K562 (cell line): Measurements from ENCODE around the gene G6PC1. TPM values are rescaled to one million over a fixed set of nuclear protein-coding genes. Genes with fewer than 3 reads are reported as not detected.

Source experiments
- CBX5 ChIP-seq: IDR thresholded peaks from 2 replicates; pipeline ENCODE4 v1.6.1; 2014; ENCODE audit warnings: low read depth, borderline replicate concordance
- CCNT2 ChIP-seq: IDR thresholded peaks from 2 replicates; pipeline ENCODE4 v1.6.1; 2011; ENCODE audit warnings: borderline replicate concordance, low read depth, mild to moderate bottlenecking, moderate library complexity, mixed read lengths, low read length; ENCODE audit not compliant: insufficient read length; ENCODE audit errors: extremely low read depth
- CREM ChIP-seq: IDR thresholded peaks from 2 replicates; pipeline ENCODE4 v1.6.1; 2014; ENCODE audit warnings: antibody characterized with exemption, low read depth
- DDX20 ChIP-seq: fragments of 450-650 bp; IDR thresholded peaks from 2 replicates; pipeline ENCODE4 v1.6.1; 2016; ENCODE audit warnings: missing genetic modification characterization, low read depth, mild to moderate bottlenecking, missing compliant biosample characterization, moderate library complexity
- E2F6 ChIP-seq, 2 experiments: IDR thresholded peaks; 2 replicates each; pipeline ENCODE4 v1.6.1; 2011; ENCODE audit warnings: borderline replicate concordance in 1 of 2, control low read depth in 1 of 2, low read depth in 1 of 2, low read length in 1 of 2, mild to moderate bottlenecking in 1 of 2, mixed read lengths in 1 of 2, moderate library complexity in 1 of 2; ENCODE audit not compliant: insufficient read depth in 1 of 2, insufficient read length in 1 of 2, poor library complexity in 1 of 2, severe bottlenecking in 1 of 2; ENCODE audit errors: extremely low read depth in 1 of 2
- E2F8 ChIP-seq: fragments of 450-650 bp; IDR thresholded peaks from 2 replicates; pipeline ENCODE4 v1.7.1; 2018; ENCODE audit warnings: mild to moderate bottlenecking, low read depth; ENCODE audit not compliant: partially characterized antibody
- ETV6 ChIP-seq, 3 experiments: fragments of 150-350 bp in 1 of 3; sonication (generic) in 1 of 3; formaldehyde crosslinking in 1 of 3; IDR thresholded peaks; 2 replicates each; pipeline versions ENCODE4 v1.6.1 to v1.8.0; 2014 to 2022; ENCODE audit warnings: borderline replicate concordance in 2 of 3, low read depth in 2 of 3, antibody characterized with exemption in 1 of 3, low read length in 1 of 3, mild to moderate bottlenecking in 1 of 3, missing genetic modification reagents in 1 of 3
- GABPB1 ChIP-seq: sonication (generic); formaldehyde crosslinking; IDR thresholded peaks from 2 replicates; pipeline ENCODE4 v1.8.0; 2022; ENCODE audit warnings: mild to moderate bottlenecking, missing genetic modification reagents
- HOMEZ ChIP-seq: fragments of 250-450 bp; sonication (Bioruptor Pico); IDR thresholded peaks from 2 replicates; pipeline ENCODE4 v1.4.0; 2020; ENCODE audit warnings: mild to moderate bottlenecking, moderate library complexity
- PHF21A ChIP-seq: fragments of 450-650 bp; IDR thresholded peaks from 2 replicates; pipeline ENCODE4 v1.6.1; 2017; ENCODE audit warnings: low read depth, borderline replicate concordance
- POLR2A ChIP-seq: fragments of 450-650 bp; conservative IDR thresholded peaks from 2 replicates; pipeline ENCODE4 v1.6.1; 2016
- RHOXF2B ChIP-seq: fragments of 250-450 bp; sonication (Bioruptor Pico); conservative IDR thresholded peaks from 2 replicates; pipeline ENCODE4 v1.5.1; 2021
- SIN3B ChIP-seq: fragments of 450-650 bp; IDR thresholded peaks from 2 replicates; pipeline ENCODE4 v1.6.1; 2017; ENCODE audit warnings: low read depth, mild to moderate bottlenecking, moderate library complexity
- SMARCC2 ChIP-seq: fragments of 450-650 bp; IDR thresholded peaks from 2 replicates; pipeline ENCODE4 v1.6.1; 2017; ENCODE audit warnings: antibody characterized with exemption, moderate library complexity, mild to moderate bottlenecking, low read depth
- TSC22D4 ChIP-seq: fragments of 450-650 bp; IDR thresholded peaks from 2 replicates; pipeline ENCODE4 v1.6.1; 2016; ENCODE audit warnings: missing genetic modification characterization, missing biosample characterization, control low read depth
- TSHZ1 ChIP-seq: fragments of 250-450 bp; sonication (Bioruptor Pico); IDR thresholded peaks from 2 replicates; pipeline ENCODE4 v1.4.0; 2020; ENCODE audit warnings: mild to moderate bottlenecking, moderate library complexity
- ZNF282 ChIP-seq: sonication (generic); formaldehyde crosslinking; IDR thresholded peaks from 2 replicates; pipeline ENCODE4 v1.8.1; 2023; ENCODE audit warnings: missing genetic modification reagents
- ZNF551 ChIP-seq: fragments of 250-450 bp; sonication (Bioruptor Pico); IDR thresholded peaks from 2 replicates; pipeline ENCODE4 v1.5.0; 2021; ENCODE audit warnings: mild to moderate bottlenecking, moderate library complexity
- polyA plus RNA-seq, 8 experiments: library from polyadenylated mRNA; depleted of rRNA in 4 of 8; stranded (reverse) in 5 of 8; unstranded in 3 of 8; fragments of >200 nt; fragmentation: Nextera tagmentation in 2 of 8; fragmentation: Illumina TruSeq in 1 of 8; extraction: Ambion mirVana in 2 of 8; extraction: Trizol in 1 of 8; gene quantifications; 2 replicates each; pipeline versions ENCODE4 v1.2.1 to v1.2.3, GENCODE V29; 2011 to 2014; ENCODE audit warnings: inconsistent platforms in 1 of 8, missing spikeins in 1 of 8
- total RNA-seq, 7 experiments: library from RNA; depleted of rRNA in 6 of 7; stranded (reverse); fragments of >200 nt in 6 of 7; fragmentation: Illumina TruSeq in 2 of 7; extraction: Trizol in 2 of 7; gene quantifications; 2 replicates each; pipeline versions ENCODE4 v1.2.1 to v1.2.3, GENCODE V29; 2011 to 2021; ENCODE audit warnings: low replicate concordance in 1 of 7

Gene G6PC1
- total and polyA plus RNA-seq, 9 of the 15 experiments (the other 6 are each of a cell fraction or from before 2014, with no cell fraction given) = not detected

GRCh38 chr17:42928714-42929496 lies 28.3 kb downstream of the G6PC1 start (continued):
- TF ChIP-seq PHF21A (no peak), HOMEZ (CRISPR knock-in tag) (no peak), E2F6 (IDR thresholded peaks at IDR 0.05; ENCODE audit: borderline replicate concordance in 1 of 2, extremely low read depth in 1 of 2, insufficient read depth in 1 of 2, insufficient read length in 1 of 2, low read depth in 1 of 2, low read length in 1 of 2, poor library complexity in 1 of 2, severe bottlenecking in 1 of 2) (no peak), POLR2A (peak; percentile 48), TSC22D4 (tag) (no peak), ZNF551 (CRISPR knock-in tag) (no peak), ZNF282 (CRISPR knock-in tag) (no peak), ETV6 (IDR thresholded peaks at IDR 0.05; ENCODE audit: borderline replicate concordance in 1 of 2, low read depth in 2 of 2, low read length in 1 of 2) (no peak), ETV6 (CRISPR knock-in tag; IDR thresholded peaks at IDR 0.05; ENCODE audit: borderline replicate concordance) (no peak), CBX5 (no peak), CCNT2 (no peak), GABPB1 (CRISPR knock-in tag) (no peak), CREM (peak; percentile 50; the same call in 1 of the 2 replicates), TSHZ1 (CRISPR knock-in tag) (no peak), E2F8 (peak; percentile 39), SIN3B (no peak), DDX20 (tag) (no peak), SMARCC2 (peak; percentile 86; the same call in 1 of the 2 replicates), RHOXF2B (CRISPR knock-in tag) (no peak)
